GM19372 (cell line): ENCODE data around the gene HACD3.

Experiments used
- ATAC-seq: cut with Tn5 transposase; IDR thresholded peaks from one replicate; pipeline ENCODE4 v1.9.1; 2021; ENCODE audit warnings: mild to moderate bottlenecking, low read depth, moderate library complexity; ENCODE audit not compliant: unreplicated experiment

HACD3 gene

GRCh38 chr15:65530318-65531111 lies at the start of gene HACD3:
Gene HACD3 (plus strand): TSS chr15:65530463. CDS start chr15:65530632, 169 bp downstream.
- peak; percentile 73 for ATAC-seq

GRCh38 chr15:65484876-65485275 lies 45.4 kb upstream of the HACD3 start:
- ATAC-seq = no peak

- no peak for ATAC-seq
Measured at GRCh38 chr15:65494076-65494475, 36.2 kb upstream of the HACD3 start.

GRCh38 chr15:65509321-65509720 lies 20.9 kb upstream of the HACD3 start:
- ATAC-seq = no peak

- no peak for ATAC-seq
Measured at GRCh38 chr15:65512189-65512588, 18.1 kb upstream of the HACD3 start.

- ATAC-seq = no peak
Measured at GRCh38 chr15:65512807-65513416, 17.4 kb upstream of the HACD3 start.

- ATAC-seq = peak; percentile 79
Measured at GRCh38 chr15:65516997-65517865, 13.0 kb upstream of the HACD3 start, which contains the start of gene DPP8. Gene DPP8 (minus strand): TSS chr15:65517689. CDS start chr15:65512553, 5,136 bp downstream.

GRCh38 chr15:65517866-65518207 lies 12.4 kb upstream of the HACD3 start:
- ATAC-seq = no peak

- no peak for ATAC-seq
Measured at GRCh38 chr15:65518633-65519285, 11.5 kb upstream of the HACD3 start.

GRCh38 chr15:65521350-65521749 lies 8.9 kb upstream of the HACD3 start:
- ATAC-seq = no peak

GRCh38 chr15:65524226-65524625 lies 6.0 kb upstream of the HACD3 start:
- ATAC-seq = no peak

GRCh38 chr15:65525622-65526021 lies 4.6 kb upstream of the HACD3 start:
- ATAC-seq = no peak

- ATAC-seq = no peak
Measured at GRCh38 chr15:65528461-65529060, 1.7 kb upstream of the HACD3 start.

- no peak for ATAC-seq
Measured at GRCh38 chr15:65529762-65530317, 423 bp upstream of the HACD3 start.

GRCh38 chr15:65532738-65533051 lies 2.4 kb downstream of the HACD3 start:
- ATAC-seq = no peak

- no peak for ATAC-seq
Measured at GRCh38 chr15:65533057-65533756, 2.9 kb downstream of the HACD3 start.

GRCh38 chr15:65535192-65535591 lies 4.9 kb downstream of the HACD3 start:
- ATAC-seq = no peak

GRCh38 chr15:65540314-65540713 lies 10.1 kb downstream of the HACD3 start:
- ATAC-seq = no peak

GRCh38 chr15:65541231-65541820 lies 11.1 kb downstream of the HACD3 start:
- no peak for ATAC-seq
